ENCODE measurements around the gene TNS3.
"Not testable (repeated sequence)": the region's sequence is repeated elsewhere in the genome, so short reads cannot be mapped to it uniquely, and the experiment has no call there.

Gene TNS3

GRCh38 chr7:47610506-47611044 lies 28.7 kb upstream of the TNS3 start:
- H3K27me3 ChIP-seq (replicated peaks in 2 of 5; ENCODE audit: control insufficient read depth in 4 of 5, insufficient read depth in 5 of 5, low read length in 4 of 5), result no peaks in the 10 kb centered on the region
- POLR2A ChIA-PET, result no interaction called here
- H3K4me1 ChIP-seq (ENCODE audit: control extremely low read depth in 1 of 4, control insufficient read depth in 4 of 4, insufficient read depth in 4 of 4, low read length in 3 of 4), result no peaks in the 10 kb centered on the region
- no peaks in the 10 kb centered on the region for H3K36me3 ChIP-seq (ENCODE audit: control insufficient read depth in 4 of 4, insufficient read depth in 4 of 4, low read length in 3 of 4)
- no peak overlapping the region for H3K27ac ChIP-seq (ENCODE audit: insufficient read depth in 1 of 2, low read depth in 1 of 2, low read length in 2 of 2, poor library complexity in 1 of 2, severe bottlenecking in 2 of 2)
- 85% methylated on average over 3 of the region's 4 CpGs for WGBS (ENCODE audit: insufficient coverage)
- CTCF ChIA-PET, result interaction anchor here (0.7 to 1.8 kb wide), 4 partner anchors 9 to 36 kb away, joined by 3 to 6 read pairs (median 4); no protein-coding TSS in a partner anchor
- H3K4me3 ChIP-seq (ENCODE audit: control insufficient read depth in 1 of 7, extremely low read depth in 1 of 7, insufficient read depth in 4 of 7, low read depth in 2 of 7, low read length in 6 of 7), result no peak overlapping the region
- H3K9me3 ChIP-seq (ENCODE audit: control extremely low read depth in 1 of 5, control insufficient read depth in 4 of 5, insufficient read depth in 2 of 5, low read depth in 1 of 5, low read length in 4 of 5), result no peaks in the 10 kb centered on the region
- DNase-seq, result no peak

GRCh38 chr7:47609803-47610452 lies 28.0 kb upstream of the TNS3 start:
- POLR2A ChIA-PET, result no interaction called here
- CTCF ChIA-PET, result interaction anchor here (0.7 to 1.8 kb wide), 4 partner anchors 9 to 36 kb away, joined by 3 to 6 read pairs (median 4); no protein-coding TSS in a partner anchor
- no peaks in the 10 kb centered on the region for H3K27me3 ChIP-seq (replicated peaks in 2 of 5; ENCODE audit: control insufficient read depth in 4 of 5, insufficient read depth in 5 of 5, low read length in 4 of 5)
- H3K9me3 ChIP-seq (ENCODE audit: control extremely low read depth in 1 of 5, control insufficient read depth in 4 of 5, insufficient read depth in 2 of 5, low read depth in 1 of 5, low read length in 4 of 5), result no peaks in the 10 kb centered on the region
- H3K4me3 ChIP-seq (ENCODE audit: control insufficient read depth in 1 of 7, extremely low read depth in 1 of 7, insufficient read depth in 4 of 7, low read depth in 2 of 7, low read length in 6 of 7), result no peak overlapping the region
- H3K4me1 ChIP-seq (ENCODE audit: control extremely low read depth in 1 of 4, control insufficient read depth in 4 of 4, insufficient read depth in 4 of 4, low read length in 3 of 4), result no peaks in the 10 kb centered on the region
- DNase-seq, result no peak
- H3K36me3 ChIP-seq (ENCODE audit: control insufficient read depth in 4 of 4, insufficient read depth in 4 of 4, low read length in 3 of 4), result no peaks in the 10 kb centered on the region
- 88% methylated on average over 9 of the region's 16 CpGs for WGBS (ENCODE audit: insufficient coverage)
- no peak overlapping the region for H3K27ac ChIP-seq (ENCODE audit: insufficient read depth in 1 of 2, low read depth in 1 of 2, low read length in 2 of 2, poor library complexity in 1 of 2, severe bottlenecking in 2 of 2)

- CTCF ChIA-PET; H3K36me3 ChIP-seq (ENCODE audit: control insufficient read depth in 4 of 4, insufficient read depth in 4 of 4, low read length in 3 of 4); H3K27me3 ChIP-seq (replicated peaks in 2 of 5; ENCODE audit: control insufficient read depth in 4 of 5, insufficient read depth in 5 of 5, low read length in 4 of 5); DNase-seq; POLR2A ChIA-PET; H3K9me3 ChIP-seq (ENCODE audit: control extremely low read depth in 1 of 5, control insufficient read depth in 4 of 5, insufficient read depth in 2 of 5, low read depth in 1 of 5, low read length in 4 of 5); H3K27ac ChIP-seq (ENCODE audit: insufficient read depth in 1 of 2, low read depth in 1 of 2, low read length in 2 of 2, poor library complexity in 1 of 2, severe bottlenecking in 2 of 2); H3K4me3 ChIP-seq (ENCODE audit: control insufficient read depth in 1 of 7, extremely low read depth in 1 of 7, insufficient read depth in 4 of 7, low read depth in 2 of 7, low read length in 6 of 7): not testable (repeated sequence)
- H3K4me1 ChIP-seq (ENCODE audit: control extremely low read depth in 1 of 4, control insufficient read depth in 4 of 4, insufficient read depth in 4 of 4, low read length in 3 of 4), result peaks cover 6 to 16% (median 13%) of the 10 kb centered on the region in 4 experiments
- 95% methylated on average over 8 of the region's 9 CpGs for WGBS (ENCODE audit: insufficient coverage)
Measured at GRCh38 chr7:47606593-47607046, 24.7 kb upstream of the TNS3 start.

- Histone ChIP-seq H3K4me1 (ENCODE audit: control extremely low read depth in 1 of 4, control insufficient read depth in 4 of 4, insufficient read depth in 4 of 4, low read length in 3 of 4) (peaks cover 11 to 23% (median 19%) of the 10 kb centered on the region in 4 experiments), H3K4me3 (ENCODE audit: control insufficient read depth in 1 of 7, extremely low read depth in 1 of 7, insufficient read depth in 4 of 7, low read depth in 2 of 7, low read length in 6 of 7) (no peak overlapping the region), H3K27me3 (replicated peaks in 2 of 5; ENCODE audit: control insufficient read depth in 4 of 5, insufficient read depth in 5 of 5, low read length in 4 of 5) (no peaks in the 10 kb centered on the region), H3K9me3 (ENCODE audit: control extremely low read depth in 1 of 5, control insufficient read depth in 4 of 5, insufficient read depth in 2 of 5, low read depth in 1 of 5, low read length in 4 of 5) (no peaks in the 10 kb centered on the region), H3K36me3 (ENCODE audit: control insufficient read depth in 4 of 4, insufficient read depth in 4 of 4, low read length in 3 of 4) (no peaks in the 10 kb centered on the region), H3K27ac (ENCODE audit: insufficient read depth in 1 of 2, low read depth in 1 of 2, low read length in 2 of 2, poor library complexity in 1 of 2, severe bottlenecking in 2 of 2) (no peak overlapping the region)
- CTCF ChIA-PET, result no interaction called here
- POLR2A ChIA-PET, result no interaction called here
- no peak for DNase-seq
- 98% methylated on average over 9 of the region's 9 CpGs for WGBS (ENCODE audit: insufficient coverage)
Measured at GRCh38 chr7:47605816-47606575, 24.1 kb upstream of the TNS3 start.

- ChIA-PET CTCF (interaction anchor here (0.7 to 1.1 kb wide), 2 partner anchors 10 to 15 kb away, joined by 3 read pairs; no protein-coding TSS in a partner anchor), POLR2A (no interaction called here)
- no peak overlapping the region for H3K4me3 ChIP-seq (ENCODE audit: control insufficient read depth in 1 of 7, extremely low read depth in 1 of 7, insufficient read depth in 4 of 7, low read depth in 2 of 7, low read length in 6 of 7)
- no peak overlapping the region for H3K27ac ChIP-seq (ENCODE audit: insufficient read depth in 1 of 2, low read depth in 1 of 2, low read length in 2 of 2, poor library complexity in 1 of 2, severe bottlenecking in 2 of 2)
- peaks cover 11 to 35% (median 30%) of the 10 kb centered on the region in 4 experiments for H3K4me1 ChIP-seq (ENCODE audit: control extremely low read depth in 1 of 4, control insufficient read depth in 4 of 4, insufficient read depth in 4 of 4, low read length in 3 of 4)
- DNase-seq, result no peak
- H3K27me3 ChIP-seq (replicated peaks in 2 of 5; ENCODE audit: control insufficient read depth in 4 of 5, insufficient read depth in 5 of 5, low read length in 4 of 5), result no peaks in the 10 kb centered on the region
- WGBS (ENCODE audit: insufficient coverage), result 90% methylated on average over 3 of the region's 3 CpGs
- no peaks in the 10 kb centered on the region for H3K36me3 ChIP-seq (ENCODE audit: control insufficient read depth in 4 of 4, insufficient read depth in 4 of 4, low read length in 3 of 4)
- no peaks in the 10 kb centered on the region for H3K9me3 ChIP-seq (ENCODE audit: control extremely low read depth in 1 of 5, control insufficient read depth in 4 of 5, insufficient read depth in 2 of 5, low read depth in 1 of 5, low read length in 4 of 5)
Measured at GRCh38 chr7:47604496-47604890, 22.6 kb upstream of the TNS3 start.

- POLR2A ChIA-PET, result not testable (repeated sequence)
- CTCF ChIA-PET, result interaction anchor here (0.7 to 1.1 kb wide), 2 partner anchors 10 to 14 kb away, joined by 3 read pairs; no protein-coding TSS in a partner anchor
Measured at GRCh38 chr7:47603514-47604255, 21.8 kb upstream of the TNS3 start.

More at GRCh38 chr7:47603514-47604255, 21.8 kb upstream of the TNS3 start:
- whole genome bisulfite sequencing (ENCODE audit: insufficient coverage), result 68% methylated on average over 12 of the region's 13 CpGs
- H3K9me3 ChIP-seq (ENCODE audit: control extremely low read depth in 1 of 5, control insufficient read depth in 4 of 5, insufficient read depth in 2 of 5, low read depth in 1 of 5, low read length in 4 of 5); H3K27ac ChIP-seq (ENCODE audit: insufficient read depth in 1 of 2, low read depth in 1 of 2, low read length in 2 of 2, poor library complexity in 1 of 2, severe bottlenecking in 2 of 2); H3K36me3 ChIP-seq (ENCODE audit: control insufficient read depth in 4 of 4, insufficient read depth in 4 of 4, low read length in 3 of 4); DNase-seq; H3K27me3 ChIP-seq (replicated peaks in 2 of 5; ENCODE audit: control insufficient read depth in 4 of 5, insufficient read depth in 5 of 5, low read length in 4 of 5): not testable (repeated sequence)
- Histone ChIP-seq H3K4me3 (ENCODE audit: control insufficient read depth in 1 of 7, extremely low read depth in 1 of 7, insufficient read depth in 4 of 7, low read depth in 2 of 7, low read length in 6 of 7) (peak overlapping the region in 1 of 7 experiments; percentile 11), H3K4me1 (ENCODE audit: control extremely low read depth in 1 of 4, control insufficient read depth in 4 of 4, insufficient read depth in 4 of 4, low read length in 3 of 4) (peaks cover 11 to 35% (median 30%) of the 10 kb centered on the region in 4 experiments)
